ENCODE results near the gene CASP9. TPM values are rescaled to one million over a fixed set of nuclear protein-coding genes. Genes with fewer than 3 reads are reported as not detected.
"Not testable (repeated sequence)": the region's sequence is repeated elsewhere in the genome, so short reads cannot be mapped to it uniquely, and the experiment has no call there.

CASP9 gene
- total RNA-seq, 2 experiments from 2014 or later: 7.6 to 9.6 TPM

- no peak overlapping the region for H3K4me3 Mint-ChIP-seq
- CTCF ChIA-PET: interaction anchor here (0.6 kb wide), 1 partner anchor 30 kb away, joined by 3 read pairs; no protein-coding TSS in a partner anchor
Observed at GRCh38 chr1:15477646-15478212, 46.3 kb downstream of the CASP9 start.

GRCh38 chr1:15476927-15477326 lies 47.1 kb downstream of the CASP9 start:
- H3K36me3 Mint-ChIP-seq (ENCODE audit: low read depth): no peaks in the 10 kb centered on the region
- no peak for ATAC-seq
- no peak overlapping the region for H3K27ac Mint-ChIP-seq
- no peaks in the 10 kb centered on the region for H3K27me3 Mint-ChIP-seq
- intact Hi-C loops (cut with DNase I, micrococcal nuclease): no loop called here
- no peaks in the 10 kb centered on the region for H3K4me1 Mint-ChIP-seq
- no peaks in the 10 kb centered on the region for H3K9me3 Mint-ChIP-seq (ENCODE audit: low read depth)
- CTCF ChIA-PET: interaction anchor here (0.6 kb wide), 1 partner anchor 203 kb away, joined by 3 read pairs; no protein-coding TSS in a partner anchor
- no peak for DNase-seq
- no peak overlapping the region for H3K4me3 Mint-ChIP-seq
- POLR2A ChIA-PET: no interaction called here

More at GRCh38 chr1:15477646-15478212, 46.3 kb downstream of the CASP9 start:
- ATAC-seq (no peak), DNase-seq (no peak)
- POLR2A ChIA-PET: no interaction called here
- no peaks in the 10 kb centered on the region for H3K36me3 Mint-ChIP-seq (ENCODE audit: low read depth)
- no peak overlapping the region for H3K27ac Mint-ChIP-seq
- H3K4me1 Mint-ChIP-seq: no peaks in the 10 kb centered on the region
- no peaks in the 10 kb centered on the region for H3K27me3 Mint-ChIP-seq
- intact Hi-C loops (cut with DNase I, micrococcal nuclease): no loop called here
- H3K9me3 Mint-ChIP-seq (ENCODE audit: low read depth): no peaks in the 10 kb centered on the region

GRCh38 chr1:15475752-15476314 lies 48.2 kb downstream of the CASP9 start, which contains the start of gene CELA2B:
Gene CELA2B (plus strand): TSS chr1:15476104. CDS start chr1:15476126, 22 bp downstream.
- intact Hi-C loops (cut with DNase I, micrococcal nuclease): no loop called here
- no peaks in the 10 kb centered on the region for H3K27me3 Mint-ChIP-seq

GRCh38 chr1:15472587-15472986 lies 51.4 kb downstream of the CASP9 start:
- Mint-ChIP-seq H3K27ac (no peak overlapping the region), H3K27me3 (no peaks in the 10 kb centered on the region), H3K36me3 (ENCODE audit: low read depth) (no peaks in the 10 kb centered on the region), H3K4me3 (no peak overlapping the region), H3K4me1 (no peaks in the 10 kb centered on the region), H3K9me3 (ENCODE audit: low read depth) (no peaks in the 10 kb centered on the region)
- POLR2A ChIA-PET: no interaction called here
- DNase-seq (no peak), ATAC-seq (no peak)
- intact Hi-C loops (cut with DNase I, micrococcal nuclease): no loop called here
- CTCF ChIA-PET: no interaction called here

More at GRCh38 chr1:15475752-15476314, 48.2 kb downstream of the CASP9 start, which contains the start of gene CELA2B:
- Mint-ChIP-seq H3K4me1 (no peaks in the 10 kb centered on the region), H3K4me3 (no peak within 1 kb of the TSS), H3K36me3 (ENCODE audit: low read depth) (no peaks in the 10 kb centered on the region), H3K27ac (no peak within 1 kb of the TSS), H3K9me3 (ENCODE audit: low read depth) (no peaks in the 10 kb centered on the region)
- no peak for DNase-seq
- ChIA-PET POLR2A (no interaction called here), CTCF (no interaction called here)
- ATAC-seq: no peak

GRCh38 chr1:15471723-15472122 lies 52.3 kb downstream of the CASP9 start:
- H3K27me3 Mint-ChIP-seq; CTCF ChIA-PET; POLR2A ChIA-PET; DNase-seq; ATAC-seq; H3K27ac Mint-ChIP-seq; H3K36me3 Mint-ChIP-seq (ENCODE audit: low read depth); intact Hi-C loops (cut with DNase I, micrococcal nuclease); H3K4me1 Mint-ChIP-seq; H3K9me3 Mint-ChIP-seq (ENCODE audit: low read depth); H3K4me3 Mint-ChIP-seq: not testable (repeated sequence)

GRCh38 chr1:15471067-15471466 lies 52.9 kb downstream of the CASP9 start:
- H3K9me3 Mint-ChIP-seq (ENCODE audit: low read depth); H3K4me3 Mint-ChIP-seq; DNase-seq; H3K27ac Mint-ChIP-seq; H3K4me1 Mint-ChIP-seq; ATAC-seq; CTCF ChIA-PET; H3K36me3 Mint-ChIP-seq (ENCODE audit: low read depth); H3K27me3 Mint-ChIP-seq; intact Hi-C loops (cut with DNase I, micrococcal nuclease): not testable (repeated sequence)
- POLR2A ChIA-PET: interaction anchor here (0.6 kb wide), 1 partner anchor 17 kb away, joined by 3 read pairs; no protein-coding TSS in a partner anchor

GRCh38 chr1:15469821-15470448 lies 54.1 kb downstream of the CASP9 start:
- H3K27me3 Mint-ChIP-seq; H3K4me3 Mint-ChIP-seq; H3K36me3 Mint-ChIP-seq (ENCODE audit: low read depth); intact Hi-C loops (cut with DNase I, micrococcal nuclease); H3K27ac Mint-ChIP-seq; POLR2A ChIA-PET; H3K9me3 Mint-ChIP-seq (ENCODE audit: low read depth); CTCF ChIA-PET; ATAC-seq; H3K4me1 Mint-ChIP-seq; DNase-seq: not testable (repeated sequence)

- no peaks in the 10 kb centered on the region for H3K9me3 Mint-ChIP-seq (ENCODE audit: low read depth)
- DNase-seq (no peak), ATAC-seq (no peak)
- POLR2A ChIA-PET: no interaction called here
- H3K4me3 Mint-ChIP-seq: no peak overlapping the region
- intact Hi-C loops (cut with DNase I, micrococcal nuclease): no loop called here
- H3K27ac Mint-ChIP-seq: no peak overlapping the region
- peaks cover 2% of the 10 kb centered on the region for H3K27me3 Mint-ChIP-seq
- CTCF ChIA-PET: interaction anchor here (0.5 kb wide), 1 partner anchor 102 kb away, joined by 4 read pairs; no protein-coding TSS in a partner anchor
- H3K4me1 Mint-ChIP-seq: no peaks in the 10 kb centered on the region
- no peaks in the 10 kb centered on the region for H3K36me3 Mint-ChIP-seq (ENCODE audit: low read depth)
Observed at GRCh38 chr1:15469361-15469760, 54.7 kb downstream of the CASP9 start.

GRCh38 chr1:15468145-15468544 lies 55.9 kb downstream of the CASP9 start:
- CTCF ChIA-PET: interaction anchor here (0.6 kb wide), 1 partner anchor 1539 kb away, joined by 3 read pairs; no protein-coding TSS in a partner anchor
- Mint-ChIP-seq H3K9me3 (ENCODE audit: low read depth) (no peaks in the 10 kb centered on the region), H3K36me3 (ENCODE audit: low read depth) (no peaks in the 10 kb centered on the region), H3K27ac (no peak overlapping the region), H3K27me3 (peaks cover 2% of the 10 kb centered on the region), H3K4me3 (no peak overlapping the region), H3K4me1 (no peaks in the 10 kb centered on the region)
- intact Hi-C loops (cut with DNase I, micrococcal nuclease): no loop called here
- POLR2A ChIA-PET: no interaction called here
- ATAC-seq: no peak
- DNase-seq: no peak

GRCh38 chr1:15466955-15467625 lies 56.9 kb downstream of the CASP9 start:
- H3K27me3 Mint-ChIP-seq; H3K9me3 Mint-ChIP-seq (ENCODE audit: low read depth); H3K27ac Mint-ChIP-seq; CTCF ChIA-PET; H3K4me3 Mint-ChIP-seq; DNase-seq; intact Hi-C loops (cut with DNase I, micrococcal nuclease); ATAC-seq; POLR2A ChIA-PET; H3K4me1 Mint-ChIP-seq; H3K36me3 Mint-ChIP-seq (ENCODE audit: low read depth): not testable (repeated sequence)

- no peaks in the 10 kb centered on the region for H3K4me1 Mint-ChIP-seq
- H3K4me3 Mint-ChIP-seq: no peak overlapping the region
- H3K9me3 Mint-ChIP-seq (ENCODE audit: low read depth): no peaks in the 10 kb centered on the region
- ATAC-seq (no peak), DNase-seq (no peak)
- H3K36me3 Mint-ChIP-seq (ENCODE audit: low read depth): no peaks in the 10 kb centered on the region
- intact Hi-C loops (cut with DNase I, micrococcal nuclease): no loop called here
- H3K27me3 Mint-ChIP-seq: peaks cover 2% of the 10 kb centered on the region
- ChIA-PET CTCF (no interaction called here), POLR2A (no interaction called here)
- H3K27ac Mint-ChIP-seq: no peak overlapping the region
Observed at GRCh38 chr1:15465674-15466073, 58.3 kb downstream of the CASP9 start.

GRCh38 chr1:15463926-15464322 lies 60.1 kb downstream of the CASP9 start:
- H3K9me3 Mint-ChIP-seq (ENCODE audit: low read depth); H3K4me1 Mint-ChIP-seq; ATAC-seq; DNase-seq; H3K27ac Mint-ChIP-seq; intact Hi-C loops (cut with DNase I, micrococcal nuclease); H3K4me3 Mint-ChIP-seq; H3K36me3 Mint-ChIP-seq (ENCODE audit: low read depth); H3K27me3 Mint-ChIP-seq; CTCF ChIA-PET; POLR2A ChIA-PET: not testable (repeated sequence)
